HG02642 (cell line): ENCODE data around the gene FCHSD2.
"Not testable (repeated sequence)": the region's sequence is repeated elsewhere in the genome, so short reads cannot be mapped to it uniquely, and the experiment has no call there.

Source experiments
- ATAC-seq: cut with Tn5 transposase; IDR thresholded peaks from one replicate; pipeline ENCODE4 v1.9.1; 2021; ENCODE audit warnings: mild to moderate bottlenecking; ENCODE audit not compliant: unreplicated experiment, poor library complexity

The FCHSD2 gene

GRCh38 chr11:72950685-72951084, 191.4 kb downstream of the FCHSD2 start:
- no peak for ATAC-seq

GRCh38 chr11:72947229-72947628, 194.9 kb downstream of the FCHSD2 start:
- no peak for ATAC-seq

GRCh38 chr11:72943664-72944063, 198.5 kb downstream of the FCHSD2 start:
- ATAC-seq: no peak

GRCh38 chr11:72940417-72940816, 201.7 kb downstream of the FCHSD2 start:
- no peak for ATAC-seq

- no peak for ATAC-seq
These were observed 203.1 kb downstream of the FCHSD2 start for GRCh38 chr11:72939031-72939430.

- ATAC-seq: no peak
These were observed 204.7 kb downstream of the FCHSD2 start for GRCh38 chr11:72937439-72937838.

GRCh38 chr11:72935700-72936099, 206.4 kb downstream of the FCHSD2 start:
- no peak for ATAC-seq

- ATAC-seq: no peak
These were observed 210.0 kb downstream of the FCHSD2 start for GRCh38 chr11:72932132-72932570.

GRCh38 chr11:72930008-72930407, 212.1 kb downstream of the FCHSD2 start:
- ATAC-seq: no peak

GRCh38 chr11:72929256-72929655, 212.9 kb downstream of the FCHSD2 start:
- ATAC-seq: no peak

GRCh38 chr11:72927380-72927779, 214.7 kb downstream of the FCHSD2 start:
- no peak for ATAC-seq

GRCh38 chr11:72926076-72926475, 216.0 kb downstream of the FCHSD2 start:
- ATAC-seq: no peak

GRCh38 chr11:72925656-72926055, 216.5 kb downstream of the FCHSD2 start:
- no peak for ATAC-seq

- ATAC-seq: no peak
These were observed 217.4 kb downstream of the FCHSD2 start for GRCh38 chr11:72924568-72925190.

- ATAC-seq: no peak
These were observed 220.9 kb downstream of the FCHSD2 start for GRCh38 chr11:72921028-72921716.

GRCh38 chr11:72920001-72920400, 222.1 kb downstream of the FCHSD2 start:
- ATAC-seq: no peak

GRCh38 chr11:72918851-72919250, 223.3 kb downstream of the FCHSD2 start:
- no peak for ATAC-seq

GRCh38 chr11:72912253-72912652, 229.9 kb downstream of the FCHSD2 start:
- no peak for ATAC-seq

- not testable (repeated sequence) for ATAC-seq
These were observed 232.3 kb downstream of the FCHSD2 start for GRCh38 chr11:72909558-72910388.

- no peak for ATAC-seq
These were observed 234.0 kb downstream of the FCHSD2 start for GRCh38 chr11:72908032-72908676.

- ATAC-seq: no peak
These were observed 238.1 kb downstream of the FCHSD2 start for GRCh38 chr11:72904016-72904415.
